ENCODE data around the gene SPIRE1.

DNA sequence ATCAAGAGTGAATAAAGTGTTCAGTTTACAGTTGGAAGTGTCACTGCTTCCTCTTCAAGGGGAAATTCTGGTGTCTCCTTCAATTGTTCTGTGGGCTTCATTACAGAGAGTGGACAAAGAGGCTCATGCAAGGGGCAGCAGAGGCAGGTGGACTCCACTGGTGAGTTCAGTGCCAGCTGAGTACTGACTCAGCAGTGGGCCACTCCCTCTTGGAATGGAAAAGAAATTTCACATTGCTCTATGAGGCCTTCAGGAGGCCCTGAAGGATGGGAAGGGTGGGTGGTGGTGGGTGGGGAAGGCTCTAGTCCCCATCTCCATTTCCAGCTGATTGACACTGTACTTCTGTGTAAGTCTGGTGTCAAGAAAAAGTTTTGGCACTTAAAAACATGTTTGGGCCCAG is 183.8 kb downstream of the SPIRE1 start:
- TF ChIP-seq POLR2AphosphoS5 (IDR thresholded peaks at IDR 0.05) (no peak), EP300 (conservative IDR thresholded peaks at IDR 0.05; ENCODE audit: poor library complexity, severe bottlenecking) (no peak), MXI1 (conservative IDR thresholded peaks at IDR 0.05; ENCODE audit: poor library complexity, severe bottlenecking) (no peak)
- TF ChIP-seq, protein P1, sequence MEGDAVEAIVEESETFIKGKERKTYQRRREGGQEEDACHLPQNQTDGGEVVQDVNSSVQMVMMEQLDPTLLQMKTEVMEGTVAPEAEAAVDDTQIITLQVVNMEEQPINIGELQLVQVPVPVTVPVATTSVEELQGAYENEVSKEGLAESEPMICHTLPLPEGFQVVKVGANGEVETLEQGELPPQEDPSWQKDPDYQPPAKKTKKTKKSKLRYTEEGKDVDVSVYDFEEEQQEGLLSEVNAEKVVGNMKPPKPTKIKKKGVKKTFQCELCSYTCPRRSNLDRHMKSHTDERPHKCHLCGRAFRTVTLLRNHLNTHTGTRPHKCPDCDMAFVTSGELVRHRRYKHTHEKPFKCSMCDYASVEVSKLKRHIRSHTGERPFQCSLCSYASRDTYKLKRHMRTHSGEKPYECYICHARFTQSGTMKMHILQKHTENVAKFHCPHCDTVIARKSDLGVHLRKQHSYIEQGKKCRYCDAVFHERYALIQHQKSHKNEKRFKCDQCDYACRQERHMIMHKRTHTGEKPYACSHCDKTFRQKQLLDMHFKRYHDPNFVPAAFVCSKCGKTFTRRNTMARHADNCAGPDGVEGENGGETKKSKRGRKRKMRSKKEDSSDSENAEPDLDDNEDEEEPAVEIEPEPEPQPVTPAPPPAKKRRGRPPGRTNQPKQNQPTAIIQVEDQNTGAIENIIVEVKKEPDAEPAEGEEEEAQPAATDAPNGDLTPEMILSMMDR (IDR thresholded peaks at IDR 0.05; ENCODE audit: poor library complexity, severe bottlenecking) = no peak
- TF ChIP-seq, protein P2, sequence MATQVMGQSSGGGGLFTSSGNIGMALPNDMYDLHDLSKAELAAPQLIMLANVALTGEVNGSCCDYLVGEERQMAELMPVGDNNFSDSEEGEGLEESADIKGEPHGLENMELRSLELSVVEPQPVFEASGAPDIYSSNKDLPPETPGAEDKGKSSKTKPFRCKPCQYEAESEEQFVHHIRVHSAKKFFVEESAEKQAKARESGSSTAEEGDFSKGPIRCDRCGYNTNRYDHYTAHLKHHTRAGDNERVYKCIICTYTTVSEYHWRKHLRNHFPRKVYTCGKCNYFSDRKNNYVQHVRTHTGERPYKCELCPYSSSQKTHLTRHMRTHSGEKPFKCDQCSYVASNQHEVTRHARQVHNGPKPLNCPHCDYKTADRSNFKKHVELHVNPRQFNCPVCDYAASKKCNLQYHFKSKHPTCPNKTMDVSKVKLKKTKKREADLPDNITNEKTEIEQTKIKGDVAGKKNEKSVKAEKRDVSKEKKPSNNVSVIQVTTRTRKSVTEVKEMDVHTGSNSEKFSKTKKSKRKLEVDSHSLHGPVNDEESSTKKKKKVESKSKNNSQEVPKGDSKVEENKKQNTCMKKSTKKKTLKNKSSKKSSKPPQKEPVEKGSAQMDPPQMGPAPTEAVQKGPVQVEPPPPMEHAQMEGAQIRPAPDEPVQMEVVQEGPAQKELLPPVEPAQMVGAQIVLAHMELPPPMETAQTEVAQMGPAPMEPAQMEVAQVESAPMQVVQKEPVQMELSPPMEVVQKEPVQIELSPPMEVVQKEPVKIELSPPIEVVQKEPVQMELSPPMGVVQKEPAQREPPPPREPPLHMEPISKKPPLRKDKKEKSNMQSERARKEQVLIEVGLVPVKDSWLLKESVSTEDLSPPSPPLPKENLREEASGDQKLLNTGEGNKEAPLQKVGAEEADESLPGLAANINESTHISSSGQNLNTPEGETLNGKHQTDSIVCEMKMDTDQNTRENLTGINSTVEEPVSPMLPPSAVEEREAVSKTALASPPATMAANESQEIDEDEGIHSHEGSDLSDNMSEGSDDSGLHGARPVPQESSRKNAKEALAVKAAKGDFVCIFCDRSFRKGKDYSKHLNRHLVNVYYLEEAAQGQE (IDR thresholded peaks at IDR 0.05; ENCODE audit: borderline replicate concordance) = no peak

Data from neural cell (in vitro differentiated cells).